ENCODE results near the gene PAN3.

Gene PAN3

GRCh38 chr13:28313579-28313978 lies 175.2 kb downstream of the PAN3 start:
- FAIRE-seq: no peak

DNA sequence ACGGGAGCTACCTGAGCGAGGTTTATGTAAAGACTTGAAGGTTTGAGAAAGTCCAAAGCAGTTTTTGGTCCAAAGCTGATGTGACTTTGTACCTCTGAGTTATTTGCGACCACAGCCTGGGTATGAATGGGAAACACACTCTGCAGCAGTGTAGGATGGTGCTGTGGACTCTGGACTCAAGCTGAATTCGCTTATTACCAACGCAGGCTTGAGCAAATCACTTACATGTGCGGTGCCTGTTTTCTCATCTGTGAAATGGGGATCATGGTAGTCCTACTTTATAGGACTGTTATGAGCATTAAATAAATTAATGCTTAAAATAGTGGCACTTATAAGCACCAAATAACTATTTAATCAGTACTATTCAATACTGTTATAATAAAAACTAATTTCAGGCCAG lies 176.5 kb downstream of the PAN3 start:
- FAIRE-seq: no peak

DNA sequence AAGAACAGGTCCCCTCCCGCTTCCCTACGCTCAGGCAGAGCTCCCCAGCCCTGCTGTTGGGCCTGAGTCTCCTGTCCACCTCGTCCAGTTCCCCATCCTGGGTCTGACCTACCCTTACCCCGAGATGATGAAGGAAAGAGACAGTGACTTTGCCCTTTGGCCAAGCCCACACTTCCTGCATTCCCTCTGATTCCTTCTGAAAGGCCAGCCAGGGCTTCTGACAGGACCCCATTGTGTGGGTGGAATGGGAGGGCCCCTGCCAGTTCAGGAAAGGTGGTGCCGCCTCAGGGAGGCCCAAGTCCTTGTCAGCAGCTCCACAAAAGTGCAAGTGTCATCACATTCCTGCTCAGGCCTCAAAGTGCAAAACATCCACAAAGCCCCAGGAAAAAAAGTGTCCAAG lies 177.8 kb downstream of the PAN3 start:
- FAIRE-seq: no peak

- FAIRE-seq: no peak
Measured at GRCh38 chr13:28316836-28317235, 178.5 kb downstream of the PAN3 start.

- no peak for FAIRE-seq
Measured at GRCh38 chr13:28318496-28318895, 180.2 kb downstream of the PAN3 start.

DNA sequence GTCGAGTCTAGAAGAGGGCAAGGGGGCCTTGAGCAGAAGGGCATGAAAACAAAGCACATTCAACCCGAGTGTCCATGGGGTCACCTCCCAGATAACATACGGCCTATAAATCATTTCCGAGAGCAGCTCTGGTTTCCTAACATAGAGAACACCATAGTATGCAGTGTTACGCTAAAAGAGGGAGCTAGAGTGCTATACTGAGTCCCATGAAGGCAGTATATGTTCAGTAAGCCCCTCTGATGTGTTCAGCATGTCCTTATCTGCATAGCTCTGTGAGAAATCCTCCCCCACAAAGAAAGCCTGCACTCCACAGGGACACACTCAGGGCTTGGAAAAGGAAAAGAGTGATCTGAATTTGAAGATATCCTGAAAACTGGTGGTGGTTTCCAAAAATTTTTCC lies 181.2 kb downstream of the PAN3 start:
- no peak for FAIRE-seq

DNA sequence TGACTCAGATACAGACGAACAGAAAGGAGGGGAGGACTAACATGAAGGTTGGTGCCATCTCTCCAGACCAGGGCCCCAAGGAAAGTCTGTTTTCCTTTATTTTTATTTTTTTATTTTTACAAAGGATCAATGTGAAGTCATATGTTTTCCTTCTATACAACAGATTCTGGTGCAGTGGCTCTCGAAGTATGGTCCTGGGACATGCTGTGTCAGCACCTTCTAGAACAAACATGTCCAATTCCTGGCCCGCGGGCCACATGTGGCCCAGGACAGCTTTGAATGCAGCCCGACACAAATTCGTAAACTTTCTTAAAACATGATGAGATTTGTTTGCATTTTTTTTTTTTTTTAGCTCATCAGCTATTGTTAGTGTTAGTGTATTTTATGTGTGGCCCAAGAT lies 181.9 kb downstream of the PAN3 start:
- no peak for FAIRE-seq

DNA sequence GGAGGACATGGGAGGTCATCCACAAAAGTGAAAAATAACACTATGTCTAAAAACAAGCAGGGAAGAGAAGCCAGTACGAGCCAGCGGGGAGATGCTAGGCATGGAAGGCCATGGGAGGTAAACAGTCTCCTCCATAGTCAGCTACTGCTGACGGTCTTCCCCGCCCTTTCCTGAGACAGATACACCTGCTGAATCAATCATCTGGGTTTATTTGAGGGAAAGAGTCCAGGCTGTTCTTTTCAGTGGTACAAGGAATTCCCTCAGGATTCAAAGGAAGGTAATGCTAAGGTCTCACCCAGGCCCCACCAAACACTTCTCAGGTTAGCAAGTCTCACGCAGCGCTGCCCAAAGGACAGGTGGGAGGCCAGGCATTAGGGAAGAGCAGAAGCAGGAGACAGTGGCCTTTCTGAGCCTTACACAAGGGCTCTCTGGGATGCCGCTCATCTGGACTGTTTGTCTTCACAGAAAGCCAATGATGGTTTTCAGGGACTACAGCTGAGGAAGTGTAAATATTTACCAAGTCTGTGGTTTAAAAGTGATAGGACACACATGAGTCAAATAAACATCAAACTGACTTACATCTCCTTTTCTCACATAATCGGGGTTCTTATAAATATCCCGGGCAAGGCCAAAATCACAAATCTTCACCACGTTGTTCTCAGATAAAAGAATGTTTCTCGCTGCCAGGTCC lies 182.7 kb downstream of the PAN3 start:
- FAIRE-seq: no peak

DNA sequence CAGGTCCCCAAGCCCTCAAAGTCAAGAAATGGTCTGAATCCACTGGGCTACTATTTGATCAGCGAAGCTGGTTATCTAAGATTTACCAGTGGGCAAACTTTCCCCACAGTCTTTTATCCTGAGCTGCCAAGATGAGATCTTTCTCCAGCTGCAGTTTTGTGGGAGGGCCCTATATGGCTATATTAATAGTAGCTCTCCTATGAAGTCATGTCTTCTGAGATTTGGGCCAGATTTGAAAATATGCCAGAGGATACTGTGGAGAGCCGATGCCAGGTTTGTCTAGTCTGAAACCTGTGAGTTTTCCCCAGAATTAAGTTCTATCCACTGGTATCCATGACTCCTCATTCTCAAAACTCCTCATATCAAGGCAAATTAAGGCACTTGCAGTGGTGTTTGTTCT lies 183.4 kb downstream of the PAN3 start:
- no peak for FAIRE-seq

GRCh38 chr13:28322256-28322905 lies 184.0 kb downstream of the PAN3 start:
- no peak for FAIRE-seq

DNA sequence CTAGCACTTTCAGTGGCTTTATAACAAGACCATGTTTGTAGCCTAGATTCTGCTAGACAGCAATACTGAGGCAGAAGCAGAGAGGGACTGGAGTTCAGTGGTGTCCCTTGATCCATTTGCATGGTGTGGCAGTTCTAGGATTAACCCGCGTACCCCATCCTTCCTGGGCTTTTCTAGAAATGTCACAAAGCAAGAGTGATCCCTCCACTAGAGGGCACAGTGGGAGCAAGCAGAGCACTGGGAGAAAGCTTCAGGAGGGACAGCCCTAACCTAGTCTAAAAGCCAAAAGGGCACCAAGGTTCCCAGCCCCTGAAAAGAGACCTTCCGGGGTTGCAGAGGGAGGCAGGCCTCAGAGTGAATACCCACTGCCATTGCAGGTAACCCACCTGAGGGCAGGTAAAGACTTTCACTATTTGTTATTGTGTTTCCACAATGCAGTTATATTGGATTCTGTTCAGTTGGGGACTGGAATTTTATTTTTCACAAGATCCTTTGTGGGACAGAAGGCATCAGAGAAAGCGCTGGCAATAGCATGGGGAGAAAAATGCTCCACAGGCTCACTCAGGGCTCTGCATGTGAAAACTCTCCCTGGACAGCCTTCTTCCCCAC lies 185.9 kb downstream of the PAN3 start:
- FAIRE-seq: no peak

- no peak for FAIRE-seq
Measured at GRCh38 chr13:28325022-28325421, 186.7 kb downstream of the PAN3 start.

GRCh38 chr13:28326056-28326455 lies 187.7 kb downstream of the PAN3 start:
- FAIRE-seq: no peak

GRCh38 chr13:28327373-28328270 lies 189.3 kb downstream of the PAN3 start:
- FAIRE-seq: no peak

DNA sequence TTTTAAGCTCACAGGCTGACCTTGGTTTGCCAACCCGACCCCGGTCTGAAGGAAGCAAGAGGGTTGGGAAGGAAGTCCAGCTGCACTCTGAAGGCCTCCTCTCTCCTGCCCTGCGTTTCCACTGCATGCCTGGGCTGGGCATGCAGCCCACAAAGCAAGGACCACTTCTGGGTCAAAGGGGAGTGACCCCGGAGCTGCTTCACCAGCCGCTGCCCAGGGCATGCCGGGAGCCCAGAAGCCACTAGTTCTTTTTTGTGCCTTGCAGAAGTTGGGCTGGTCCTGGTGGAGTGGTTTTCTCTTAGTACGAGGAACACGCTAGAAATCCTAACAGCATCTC lies 189.9 kb downstream of the PAN3 start:
- FAIRE-seq: no peak

- FAIRE-seq: no peak
Measured at GRCh38 chr13:28329395-28330158, 191.2 kb downstream of the PAN3 start.

- FAIRE-seq: no peak
Measured at GRCh38 chr13:28333204-28333881, 195.0 kb downstream of the PAN3 start.

DNA sequence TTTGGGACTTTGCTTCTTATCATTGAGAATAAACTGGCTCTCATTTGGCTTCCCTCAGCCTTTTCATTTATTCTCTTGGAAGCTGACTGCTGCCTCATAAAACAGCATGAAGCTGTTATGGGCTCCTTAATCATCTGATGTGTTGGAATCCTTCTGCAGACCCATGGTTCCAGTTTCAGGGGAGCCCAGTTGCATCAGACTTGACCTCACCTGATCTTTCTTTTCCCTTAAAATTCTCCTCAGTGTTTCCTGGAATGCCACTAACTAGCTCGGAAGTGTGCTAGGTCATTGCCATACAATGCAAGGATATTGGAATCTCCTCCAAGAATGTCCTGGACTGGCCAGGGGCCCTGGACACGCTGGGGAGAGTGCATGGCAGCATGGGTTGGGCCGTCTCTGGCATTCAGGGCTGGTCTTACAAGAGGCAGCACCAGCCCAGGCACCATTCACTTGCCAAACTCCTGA lies 197.9 kb downstream of the PAN3 start:
- no peak for FAIRE-seq

GRCh38 chr13:28337166-28338005 lies 199.0 kb downstream of the PAN3 start:
- FAIRE-seq: no peak

DNA sequence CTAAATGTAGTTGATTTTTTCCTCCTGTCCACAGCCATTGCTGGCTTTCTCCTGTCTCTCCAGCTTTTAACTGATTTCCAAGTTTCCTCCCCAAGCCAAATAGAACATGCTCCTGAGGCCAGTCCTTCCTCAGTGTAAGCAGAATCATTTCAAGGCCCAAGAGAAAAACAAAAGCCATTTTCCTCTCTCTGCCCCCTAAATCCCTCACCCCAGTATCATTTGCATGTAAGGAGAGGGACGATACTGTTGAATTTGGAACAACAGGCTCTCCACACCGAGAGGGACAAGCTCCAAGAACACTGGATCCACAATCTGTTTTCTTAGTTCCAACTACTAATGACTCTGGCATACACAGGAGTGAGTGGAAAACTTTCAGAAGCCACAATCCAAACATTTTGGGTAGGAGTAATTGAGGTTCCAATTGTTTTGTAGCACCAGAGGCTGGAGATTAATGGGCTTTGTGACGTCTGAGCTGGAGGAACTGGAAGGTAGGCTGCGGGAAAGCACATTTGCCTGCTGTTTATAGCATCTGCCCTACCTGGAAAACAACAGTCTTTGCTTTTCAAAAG lies 199.7 kb downstream of the PAN3 start:
- FAIRE-seq: no peak

DNA sequence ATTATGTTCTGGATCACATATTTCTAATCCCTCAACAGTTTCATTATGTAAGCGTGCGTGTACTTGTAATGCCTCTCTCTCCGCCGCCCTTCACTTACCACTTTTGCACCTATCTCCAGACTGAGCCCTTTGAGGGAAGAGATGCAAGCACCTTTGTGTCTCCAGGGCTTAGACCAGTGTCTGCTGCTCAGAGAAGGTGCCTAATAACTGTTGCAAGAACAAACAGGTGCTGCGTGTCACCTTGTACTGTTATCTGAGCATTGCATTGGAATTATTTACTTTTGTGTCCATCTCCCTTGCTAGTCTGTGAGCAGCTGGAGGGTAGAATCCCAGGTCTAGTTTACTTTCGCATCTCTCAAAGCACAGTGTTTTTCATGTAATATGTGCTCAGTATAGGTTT lies 200.4 kb downstream of the PAN3 start:
- FAIRE-seq: no peak
